Stomach (tissue), 19 donors: ENCODE data around the gene RHBDD2. TPM values are rescaled to one million over a fixed set of nuclear protein-coding genes. Genes with fewer than 3 reads are reported as not detected.
A peak's percentile ranks its signal among the peaks of the same experiment; 100 is the strongest.
"Not testable (repeated sequence)": the region's sequence is repeated elsewhere in the genome, so short reads cannot be mapped to it uniquely, and the experiment has no call there.

Experiments
- DNase-seq, 2 donors: peaks; one replicate each; pipeline versions ENCODE4 v3.0.0 to v3.0.0-alpha.2; 2013 to 2019
- H3K27ac ChIP-seq, 5 donors: fragments of 200-600 bp in 4 of 5; sonication (generic) in 4 of 5; one replicate each; pipeline ENCODE4 v1.5.1; 2013 to 2019; ENCODE audit warnings: mild to moderate bottlenecking in 1 of 5, moderate library complexity in 1 of 5
- H3K27me3 ChIP-seq, 3 donors: fragments of 200-600 bp; sonication (generic); one replicate each; pipeline ENCODE4 v1.5.1; 2017 to 2019; ENCODE audit warnings: mixed run types in 1 of 3
- H3K36me3 ChIP-seq, 4 donors: fragments of 200-600 bp; sonication (generic); 1 replicate in 3 of 4; 2 replicates in 1 of 4; pipeline ENCODE4 v1.5.1; 2016 to 2019
- H3K4me1 ChIP-seq, 4 donors: fragments of 200-600 bp; sonication (generic); one replicate each; pipeline ENCODE4 v1.5.1; 2016 to 2019
- H3K4me3 ChIP-seq, 4 donors: fragments of 200-600 bp; sonication (generic) in 3 of 4; one replicate each; pipeline ENCODE4 v1.5.1; 2016 to 2019; ENCODE audit warnings: mild to moderate bottlenecking in 1 of 4
- H3K9me3 ChIP-seq, 4 donors: fragments of 200-600 bp; sonication (generic); one replicate each; pipeline ENCODE4 v1.5.1; 2016 to 2019
- EP300 ChIP-seq: sonication (generic); formaldehyde crosslinking; IDR thresholded peaks from one replicate; pipeline ENCODE4 v1.6.1; 2017; ENCODE audit warnings: antibody characterized with exemption
- POLR2A ChIP-seq, 4 donors: fragments of 450-650 bp; IDR thresholded peaks; one replicate each; pipeline ENCODE4 v1.6.1; 2016; ENCODE audit warnings: antibody characterized with exemption in 4 of 4, control low read depth in 2 of 4, mild to moderate bottlenecking in 1 of 4, moderate library complexity in 1 of 4
- POLR2AphosphoS5 ChIP-seq, 3 donors: sonication (generic); formaldehyde crosslinking; IDR thresholded peaks; one replicate each; pipeline ENCODE4 v1.6.1; 2016; ENCODE audit warnings: antibody characterized with exemption in 3 of 3
- WGBS, 5 donors: extraction: QIAGEN DNeasy Blood & Tissue Kit in 3 of 5; methylation state at CpG; one replicate each; pipeline versions ENCODE4 v1.1.5 to v1.1.7; 2013 to 2018; 5-methylcytosine and 5-hydroxymethylcytosine counted together
- intact Hi-C: fragments of 100-400 bp; cut with DNase I; formaldehyde crosslinking; loops from one replicate; pipeline ENCODE4 v1.15.1; 2023; ENCODE audit warnings: low total_unique reads
- long read RNA-seq, 10 donors: transcript quantifications; one replicate each; lab custom pipeline, GENCODE V29; 2026
- polyA plus RNA-seq, 3 donors: library from polyadenylated mRNA; stranded (reverse); fragments of 200-250 nt; gene quantifications; one replicate each; pipeline ENCODE4 v1.2.3, GENCODE V29; 2013
- total RNA-seq, 5 donors: library from RNA; depleted of rRNA; stranded (reverse); fragments of >200 nt; gene quantifications; one replicate each; pipeline versions ENCODE4 v1.1.0 to v1.2.3, GENCODE V29; 2014 to 2016
- TF ChIP-seq, protein P1 (sequence below), 7 experiments: fragments of 450-650 bp in 4 of 7; fragments of 200-600 bp in 3 of 7; sonication (generic) in 3 of 7; IDR thresholded peaks; one replicate each; pipeline ENCODE4 v1.5.1; 2016 to 2019; ENCODE audit warnings: antibody characterized with exemption in 7 of 7, control low read depth in 2 of 7, mild to moderate bottlenecking in 1 of 7
- donor health status: healthy with polysubstance abuse.
- donor health status: Bipolar disorder and iron deficiency.
- donor health status: healthy.

RHBDD2 gene
- total RNA-seq: 10 to 100 TPM; 15.8 to 95.9 (median 25.0) TPM
- polyA plus RNA-seq: 10 to 100 TPM; 43.9 to 50.4 (median 47.0) TPM
- long read RNA-seq, donor 1, transcript RHBDD2-201 (4 exons, 1,802 nt): major isoform, 12 of 19 reads
- long read RNA-seq, donor 1, transcript RHBDD2-203 (3 exons, 1,274 nt): minor isoform, 5 of 19 reads
- long read RNA-seq, donor 1, partial matches to known transcripts: 0 of 19 reads
- long read RNA-seq, donor 1, other reads (novel, unspliced or antisense): 0 of 19 reads
- long read RNA-seq, donor 2, transcript RHBDD2-201 (4 exons, 1,802 nt): major isoform, 14 of 32 reads
- long read RNA-seq, donor 2, transcript RHBDD2-203 (3 exons, 1,274 nt): minor isoform, 13 of 32 reads
- long read RNA-seq, donor 2, partial matches to known transcripts: 0 of 32 reads
- long read RNA-seq, donor 2, other reads (novel, unspliced or antisense): 0 of 32 reads
- long read RNA-seq, donor 3, transcript RHBDD2-201 (4 exons, 1,802 nt): major isoform, 5 of 15 reads
- long read RNA-seq, donor 3, partial matches to known transcripts: 5 of 15 reads
- long read RNA-seq, donor 3, other reads (novel, unspliced or antisense): 0 of 15 reads
- long read RNA-seq, donor 4, partial matches to known transcripts: 0 of 3 reads
- long read RNA-seq, donor 4, other reads (novel, unspliced or antisense): 0 of 3 reads
- long read RNA-seq, donor 5, transcript RHBDD2-201 (4 exons, 1,802 nt): major isoform, 11 of 19 reads
- long read RNA-seq, donor 5, partial matches to known transcripts: 0 of 19 reads
- long read RNA-seq, donor 5, other reads (novel, unspliced or antisense): 0 of 19 reads
- long read RNA-seq, donor 6, transcript RHBDD2-201 (4 exons, 1,802 nt): major isoform, 17 of 41 reads
- long read RNA-seq, donor 6, transcript RHBDD2-202 (5 exons, 1,878 nt): minor isoform, 9 of 41 reads
- long read RNA-seq, donor 6, transcript RHBDD2-203 (3 exons, 1,274 nt): minor isoform, 15 of 41 reads
- long read RNA-seq, donor 6, partial matches to known transcripts: 0 of 41 reads
- long read RNA-seq, donor 6, other reads (novel, unspliced or antisense): 0 of 41 reads
- long read RNA-seq, donor 7, transcript RHBDD2-201 (4 exons, 1,802 nt): major isoform, 8 of 16 reads
- long read RNA-seq, donor 7, partial matches to known transcripts: 0 of 16 reads
- long read RNA-seq, donor 7, other reads (novel, unspliced or antisense): 0 of 16 reads
- long read RNA-seq, donor 8, transcript RHBDD2-201 (4 exons, 1,802 nt): major isoform, 5 of 10 reads
- long read RNA-seq, donor 8, partial matches to known transcripts: 0 of 10 reads
- long read RNA-seq, donor 8, other reads (novel, unspliced or antisense): 0 of 10 reads
- long read RNA-seq, donor 9, transcript RHBDD2-201 (4 exons, 1,802 nt): major isoform, 5 of 12 reads
- long read RNA-seq, donor 9, partial matches to known transcripts: 0 of 12 reads
- long read RNA-seq, donor 9, other reads (novel, unspliced or antisense): 0 of 12 reads
- long read RNA-seq, donor 10, transcript RHBDD2-201 (4 exons, 1,802 nt): major isoform, 5 of 9 reads
- long read RNA-seq, donor 10, partial matches to known transcripts: 0 of 9 reads
- long read RNA-seq, donor 10, other reads (novel, unspliced or antisense): 0 of 9 reads

DNA sequence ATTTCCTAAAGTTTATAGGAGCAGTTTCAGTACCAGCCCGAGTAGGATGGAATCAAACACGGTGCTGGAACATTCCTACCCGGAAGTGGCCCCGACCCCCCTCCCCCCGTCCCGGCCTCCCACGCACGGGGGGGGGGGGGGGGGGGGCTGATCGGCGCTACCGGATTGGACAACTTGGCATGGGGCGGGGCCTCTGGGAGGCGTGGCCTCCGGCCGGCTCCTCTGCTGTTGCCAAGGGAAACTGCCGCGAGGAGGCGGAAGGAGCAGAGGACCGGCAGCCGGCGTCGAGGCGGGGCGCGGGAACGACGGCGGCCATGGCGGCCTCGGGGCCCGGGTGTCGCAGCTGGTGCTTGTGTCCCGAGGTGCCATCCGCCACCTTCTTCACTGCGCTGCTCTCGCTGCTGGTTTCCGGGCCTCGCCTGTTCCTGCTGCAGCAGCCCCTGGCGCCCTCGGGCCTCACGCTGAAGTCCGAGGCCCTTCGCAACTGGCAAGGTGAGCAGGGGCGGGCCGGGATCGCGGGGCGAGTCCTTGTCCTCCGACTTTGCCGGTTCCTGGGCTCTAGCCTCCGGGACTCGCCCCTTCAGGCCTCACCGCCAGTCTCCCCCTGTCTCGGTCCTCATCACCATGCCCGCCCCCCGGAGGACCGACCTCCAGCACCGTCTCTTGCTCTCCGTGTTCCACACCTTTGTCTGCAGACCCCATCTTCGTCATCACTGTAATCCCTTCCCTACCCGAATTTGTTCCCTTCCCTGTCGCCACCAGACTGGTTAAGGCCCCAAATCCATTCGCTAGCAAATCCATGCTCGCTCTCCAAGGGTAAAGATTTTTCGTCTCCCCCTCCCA is at the start of gene RHBDD2:
Gene RHBDD2 (plus strand): TSS at position 266 of the 843 bp plus-strand sequence. CDS start 49 bp downstream, at position 315.
- H3K4me3 ChIP-seq: peak within 1 kb of the TSS; percentile 67 to 96 (median 84)
- intact Hi-C loops: no loop called here
- WGBS, 5 donors: 0 to 2% (median 1%) methylated on average over 30 to 63 of the region's 65 CpGs
- H3K4me1 ChIP-seq: peaks cover 4 to 54% (median 21%) of the 10 kb centered on the region in 4 donors
- H3K9me3 ChIP-seq: no peaks in the 10 kb centered on the region
- H3K27ac ChIP-seq: peak within 1 kb of the TSS; percentile 82 to 94 (median 86)
- peak; percentile 97 to 98 for DNase-seq
- H3K27me3 ChIP-seq: no peaks in the 10 kb centered on the region
- H3K36me3 ChIP-seq: peaks cover 26 to 35% (median 34%) of the 10 kb centered on the region in 4 donors
- TF ChIP-seq POLR2A (IDR thresholded peaks at IDR 0.05) (peak in 2 of 4 donors; percentile 79 to 85), EP300 (no peak), POLR2AphosphoS5 (IDR thresholded peaks at IDR 0.05) (peak; percentile 96 to 99 (median 98))
- TF ChIP-seq, protein P1, sequence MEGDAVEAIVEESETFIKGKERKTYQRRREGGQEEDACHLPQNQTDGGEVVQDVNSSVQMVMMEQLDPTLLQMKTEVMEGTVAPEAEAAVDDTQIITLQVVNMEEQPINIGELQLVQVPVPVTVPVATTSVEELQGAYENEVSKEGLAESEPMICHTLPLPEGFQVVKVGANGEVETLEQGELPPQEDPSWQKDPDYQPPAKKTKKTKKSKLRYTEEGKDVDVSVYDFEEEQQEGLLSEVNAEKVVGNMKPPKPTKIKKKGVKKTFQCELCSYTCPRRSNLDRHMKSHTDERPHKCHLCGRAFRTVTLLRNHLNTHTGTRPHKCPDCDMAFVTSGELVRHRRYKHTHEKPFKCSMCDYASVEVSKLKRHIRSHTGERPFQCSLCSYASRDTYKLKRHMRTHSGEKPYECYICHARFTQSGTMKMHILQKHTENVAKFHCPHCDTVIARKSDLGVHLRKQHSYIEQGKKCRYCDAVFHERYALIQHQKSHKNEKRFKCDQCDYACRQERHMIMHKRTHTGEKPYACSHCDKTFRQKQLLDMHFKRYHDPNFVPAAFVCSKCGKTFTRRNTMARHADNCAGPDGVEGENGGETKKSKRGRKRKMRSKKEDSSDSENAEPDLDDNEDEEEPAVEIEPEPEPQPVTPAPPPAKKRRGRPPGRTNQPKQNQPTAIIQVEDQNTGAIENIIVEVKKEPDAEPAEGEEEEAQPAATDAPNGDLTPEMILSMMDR (IDR thresholded peaks at IDR 0.05): peak in 1 of 7 experiments; percentile 33

DNA sequence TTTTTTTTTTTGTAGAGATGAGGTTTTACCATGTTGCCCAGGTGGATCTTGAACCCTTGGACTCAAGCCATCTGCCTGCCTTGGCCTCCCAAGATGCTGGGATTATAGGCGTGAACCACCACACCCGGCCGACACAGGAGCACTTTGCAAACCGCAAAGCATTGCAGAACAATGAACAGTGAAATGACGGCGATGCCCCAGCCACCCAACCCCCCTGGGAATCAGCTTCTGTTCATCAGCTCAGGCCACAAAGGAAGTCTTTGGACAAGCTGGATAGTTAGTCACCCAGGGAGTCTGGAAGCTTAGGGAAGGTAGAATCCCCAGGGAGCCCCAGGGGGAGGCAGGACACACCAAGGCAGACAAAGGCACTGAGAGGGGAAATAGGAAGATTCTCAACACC is 49.2 kb upstream of the RHBDD2 start:
- DNase-seq, intact Hi-C loops, H3K9me3 ChIP-seq, H3K27me3 ChIP-seq, H3K27ac ChIP-seq, H3K4me1 ChIP-seq, H3K4me3 ChIP-seq, H3K36me3 ChIP-seq: not testable (repeated sequence)
- 52 to 79% (median 61%) methylated on average over 6 of the region's 6 CpGs for WGBS, 5 donors

GRCh38 chr7:75830978-75831377 is 47.9 kb upstream of the RHBDD2 start:
- no peak overlapping the region for H3K4me3 ChIP-seq
- intact Hi-C loops: no loop called here

DNA sequence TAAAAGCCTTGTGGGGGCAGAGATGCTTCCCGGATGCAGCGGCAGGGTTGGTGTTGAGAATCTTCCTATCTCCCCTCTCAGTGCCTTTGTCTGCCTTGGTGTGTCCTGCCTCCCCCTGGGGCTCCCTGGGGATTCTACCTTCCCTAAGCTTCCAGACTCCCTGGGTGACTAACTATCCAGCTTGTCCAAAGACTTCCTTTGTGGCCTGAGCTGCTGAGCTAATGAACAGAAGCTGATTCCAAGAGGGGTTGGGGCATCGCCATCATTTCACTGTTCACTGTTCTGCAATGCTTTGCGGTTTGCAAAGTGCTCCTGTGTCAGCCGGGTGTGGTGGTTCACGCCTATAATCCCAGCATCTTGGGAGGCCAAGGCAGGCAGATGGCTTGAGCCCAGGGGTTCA is 45.2 kb upstream of the RHBDD2 start:
- H3K27ac ChIP-seq, intact Hi-C loops, H3K4me3 ChIP-seq, DNase-seq, H3K36me3 ChIP-seq, H3K27me3 ChIP-seq, H3K9me3 ChIP-seq, H3K4me1 ChIP-seq: not testable (repeated sequence)
- WGBS, 5 donors: 73 to 87% (median 78%) methylated on average over 5 to 6 of the region's 6 CpGs

More at GRCh38 chr7:75830978-75831377, 47.9 kb upstream of the RHBDD2 start:
- WGBS, 5 donors: 87 to 96% (median 93%) methylated on average over 6 of the region's 6 CpGs
- H3K36me3 ChIP-seq: no peaks in the 10 kb centered on the region
- H3K27me3 ChIP-seq: no peaks in the 10 kb centered on the region
- no peaks in the 10 kb centered on the region for H3K4me1 ChIP-seq
- no peak overlapping the region for H3K27ac ChIP-seq
- no peak for DNase-seq
- H3K9me3 ChIP-seq: peaks cover 0 to 4% (median 0%) of the 10 kb centered on the region in 4 donors
- TF ChIP-seq POLR2AphosphoS5 (IDR thresholded peaks at IDR 0.05) (no peak), EP300 (no peak), POLR2A (IDR thresholded peaks at IDR 0.05) (no peak)
- TF ChIP-seq, protein P1 (IDR thresholded peaks at IDR 0.05): no peak
